Esophagus (tissue), 2 donors: Measurements from ENCODE around the gene PDZD8. TPM values are rescaled to one million over a fixed set of nuclear protein-coding genes. Genes with fewer than 3 reads are reported as not detected.

Experiments
- H3K27ac ChIP-seq, 2 donors: one replicate each; pipeline ENCODE4 v1.5.1; 2013; ENCODE audit warnings: low read depth in 2 of 2, mild to moderate bottlenecking in 2 of 2, inconsistent platforms in 1 of 2, low read length in 1 of 2, moderate library complexity in 1 of 2
- H3K27me3 ChIP-seq, 2 donors: one replicate each; pipeline ENCODE4 v1.6.1; 2013; ENCODE audit warnings: low read length in 2 of 2, control low read depth in 1 of 2, mild to moderate bottlenecking in 1 of 2; ENCODE audit not compliant: insufficient read depth in 2 of 2, control insufficient read depth in 1 of 2
- H3K36me3 ChIP-seq, 2 donors: one replicate each; pipeline ENCODE4 v1.6.1; 2013; ENCODE audit warnings: low read length in 1 of 2; ENCODE audit not compliant: control insufficient read depth in 2 of 2, insufficient read depth in 2 of 2
- H3K4me1 ChIP-seq, 2 donors: one replicate each; pipeline ENCODE4 v1.6.1; 2013; ENCODE audit warnings: low read length in 1 of 2; ENCODE audit not compliant: control insufficient read depth in 2 of 2, insufficient read depth in 2 of 2
- H3K4me3 ChIP-seq, 2 donors: one replicate each; pipeline ENCODE4 v1.5.1; 2013; ENCODE audit warnings: low read length in 2 of 2, mild to moderate bottlenecking in 2 of 2, low read depth in 1 of 2, moderate library complexity in 1 of 2
- H3K9me3 ChIP-seq, 2 donors: one replicate each; pipeline ENCODE4 v1.6.1; 2013; ENCODE audit warnings: mild to moderate bottlenecking in 2 of 2, low read depth in 1 of 2, low read length in 1 of 2, moderate library complexity in 1 of 2; ENCODE audit not compliant: control insufficient read depth in 2 of 2, insufficient read depth in 1 of 2
- WGBS, 2 donors: extraction: QIAGEN DNeasy Blood & Tissue Kit; methylation state at CpG; one replicate each; pipeline ENCODE4 v1.1.7; 2013; 5-methylcytosine and 5-hydroxymethylcytosine counted together
- polyA plus RNA-seq, 2 donors: library from polyadenylated mRNA; stranded (reverse); fragments of 200-250 nt; gene quantifications; one replicate each; pipeline ENCODE4 v1.2.3, GENCODE V29; 2013
- donor health status: healthy with polysubstance abuse.
- donor health status: Bipolar disorder and iron deficiency.

PDZD8 gene
- polyA plus RNA-seq, 2 donors, result 2.9 to 6.8 TPM

DNA sequence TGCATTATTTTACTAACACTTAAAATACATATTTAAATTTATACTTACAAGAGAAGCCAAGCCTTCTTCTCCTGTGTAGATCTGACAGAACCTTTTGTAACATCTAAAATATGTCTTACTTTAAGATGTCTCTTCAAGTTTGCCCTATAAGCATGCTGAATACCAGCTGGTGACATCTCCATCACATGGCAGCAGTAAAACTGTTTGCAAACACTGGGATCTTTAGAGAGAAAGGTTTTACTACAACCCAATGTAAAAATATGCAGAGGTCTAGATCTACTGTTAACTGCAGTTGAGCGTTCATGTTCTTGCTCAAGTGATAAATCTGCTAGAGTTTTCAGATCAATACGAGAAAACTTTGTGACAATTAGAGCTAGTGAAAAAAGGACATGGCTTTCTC, 23.2 kb downstream of the PDZD8 start:
- no peaks in the 10 kb centered on the region for H3K27me3 ChIP-seq
- no peak overlapping the region for H3K27ac ChIP-seq
- no peaks in the 10 kb centered on the region for H3K9me3 ChIP-seq
- 81 to 95% methylated on average over 2 of the region's 2 CpGs for WGBS, 2 donors
- H3K36me3 ChIP-seq, result no peaks in the 10 kb centered on the region
- H3K4me1 ChIP-seq, result peaks cover 0 to 2% of the 10 kb centered on the region in 2 donors
- no peak overlapping the region for H3K4me3 ChIP-seq

- WGBS, 2 donors, result 93 to 98% methylated on average over 1 of the region's 1 CpG
- Histone ChIP-seq H3K9me3 (no peaks in the 10 kb centered on the region), H3K4me1 (peaks cover 0 to 2% of the 10 kb centered on the region in 2 donors), H3K27me3 (no peaks in the 10 kb centered on the region), H3K36me3 (no peaks in the 10 kb centered on the region), H3K27ac (no peak overlapping the region), H3K4me3 (no peak overlapping the region)
Observed at GRCh38 chr10:117351558-117351957, 23.7 kb downstream of the PDZD8 start.

GRCh38 chr10:117350909-117351308, 24.3 kb downstream of the PDZD8 start:
- Histone ChIP-seq H3K36me3 (no peaks in the 10 kb centered on the region), H3K9me3 (no peaks in the 10 kb centered on the region)

DNA sequence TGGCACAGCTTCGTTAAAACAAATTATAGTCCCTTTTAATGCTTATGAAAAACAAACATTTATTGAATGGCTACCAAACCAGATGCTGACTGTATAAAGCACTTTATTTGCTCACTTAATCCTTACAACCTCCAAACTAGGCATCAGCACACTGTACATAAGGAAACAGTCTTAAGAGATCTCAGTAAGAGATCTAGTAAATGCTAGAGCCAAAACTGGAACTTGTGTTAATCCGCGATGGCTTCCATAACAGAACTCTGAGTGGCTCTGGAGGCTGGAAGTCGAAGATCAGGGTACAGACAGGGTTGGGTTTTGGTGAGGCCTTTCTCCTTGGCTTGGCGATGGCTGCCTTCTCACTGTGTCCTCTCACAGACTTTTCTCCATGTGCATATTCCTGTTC, 27.0 kb downstream of the PDZD8 start:
- H3K9me3 ChIP-seq, result no peaks in the 10 kb centered on the region
- WGBS, 2 donors, result 68 to 70% methylated on average over 5 of the region's 5 CpGs
- H3K27ac ChIP-seq, result no peak overlapping the region
- H3K4me3 ChIP-seq, result no peak overlapping the region
- no peaks in the 10 kb centered on the region for H3K27me3 ChIP-seq
- H3K4me1 ChIP-seq, result peaks cover 0 to 2% of the 10 kb centered on the region in 2 donors
- H3K36me3 ChIP-seq, result no peaks in the 10 kb centered on the region

More at GRCh38 chr10:117350909-117351308, 24.3 kb downstream of the PDZD8 start:
- Histone ChIP-seq H3K27ac (no peak overlapping the region), H3K4me3 (no peak overlapping the region), H3K27me3 (no peaks in the 10 kb centered on the region), H3K4me1 (peaks cover 0 to 2% of the 10 kb centered on the region in 2 donors)
- 89% methylated on average over 3 of the region's 3 CpGs for WGBS, 2 donors

DNA sequence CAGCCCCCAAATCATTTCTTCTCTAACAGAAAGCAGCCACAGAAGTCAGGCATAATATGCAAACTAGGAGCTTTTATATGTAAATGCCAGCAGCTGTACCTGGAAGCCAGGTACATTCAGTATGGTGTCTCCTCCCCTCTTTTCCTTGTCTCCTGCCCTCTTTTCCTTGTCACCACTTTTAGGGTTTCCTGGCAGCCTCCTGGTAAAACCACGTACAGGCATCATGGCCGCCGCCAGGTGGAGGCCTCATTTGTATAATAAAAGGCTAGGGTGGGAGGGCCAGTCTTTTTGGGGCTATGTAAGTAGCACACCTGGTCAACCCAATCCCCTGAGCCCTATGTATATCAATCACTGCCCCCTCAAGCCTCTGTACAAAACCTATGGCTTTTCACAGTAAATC, 28.7 kb downstream of the PDZD8 start:
- WGBS, 2 donors, result 96 to 97% methylated on average over 3 of the region's 3 CpGs
- Histone ChIP-seq H3K4me1 (peaks cover 0 to 4% of the 10 kb centered on the region in 2 donors), H3K27ac (no peak overlapping the region)

DNA sequence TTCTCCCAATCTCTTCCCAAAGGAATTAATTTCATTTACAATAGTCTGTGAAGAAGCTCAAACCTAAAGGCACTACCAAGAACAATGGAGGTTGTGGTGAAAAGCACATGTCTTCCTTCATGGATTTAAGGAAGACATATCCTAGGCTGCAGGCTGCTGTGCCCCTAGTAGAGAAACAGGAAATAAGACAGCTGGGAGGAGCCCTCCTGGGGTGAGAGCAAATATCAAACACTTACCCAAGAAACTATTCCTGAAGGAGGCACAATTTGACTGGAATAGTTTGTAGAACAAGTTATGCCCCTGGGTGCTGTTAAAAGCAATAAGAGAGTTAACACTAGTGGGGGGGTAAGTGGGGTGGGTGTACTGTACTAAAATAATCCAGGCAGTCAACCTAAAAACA, 30.1 kb downstream of the PDZD8 start:
- H3K4me3 ChIP-seq, result no peak overlapping the region
- H3K4me1 ChIP-seq, result peaks cover 0 to 4% of the 10 kb centered on the region in 2 donors
- no peaks in the 10 kb centered on the region for H3K9me3 ChIP-seq
- no peaks in the 10 kb centered on the region for H3K36me3 ChIP-seq
- H3K27ac ChIP-seq, result no peak overlapping the region
- no peaks in the 10 kb centered on the region for H3K27me3 ChIP-seq

More for the DNA sequence above, 28.7 kb downstream of the PDZD8 start:
- H3K36me3 ChIP-seq, result no peaks in the 10 kb centered on the region
- no peaks in the 10 kb centered on the region for H3K9me3 ChIP-seq
- no peak overlapping the region for H3K4me3 ChIP-seq
- no peaks in the 10 kb centered on the region for H3K27me3 ChIP-seq

DNA sequence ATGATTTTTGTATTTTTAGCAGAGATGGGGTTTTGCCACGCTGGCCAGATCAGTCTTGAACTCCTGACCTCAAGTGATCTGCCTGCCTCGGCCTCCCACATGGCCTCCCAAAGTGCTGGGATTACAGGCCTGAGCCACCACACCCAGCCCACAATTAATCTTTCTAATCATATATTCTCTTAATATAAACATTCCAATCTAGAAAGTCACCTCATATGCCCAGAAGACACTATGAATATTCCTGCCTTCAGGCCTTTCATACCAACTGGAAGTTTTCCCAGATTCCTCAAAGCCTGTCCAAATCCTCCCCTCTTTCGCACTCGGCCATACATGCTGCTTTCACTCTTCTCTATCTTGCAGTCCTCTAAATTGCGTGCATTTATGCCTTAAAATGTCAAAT, 32.6 kb downstream of the PDZD8 start:
- no peak overlapping the region for H3K4me3 ChIP-seq
- H3K27ac ChIP-seq, result no peak overlapping the region
- H3K27me3 ChIP-seq, result no peaks in the 10 kb centered on the region
- 44 to 51% methylated on average over 5 of the region's 5 CpGs for WGBS, 2 donors
- H3K9me3 ChIP-seq, result no peaks in the 10 kb centered on the region
- peaks cover 0 to 3% of the 10 kb centered on the region in 2 donors for H3K36me3 ChIP-seq
- H3K4me1 ChIP-seq, result peaks cover 0 to 3% of the 10 kb centered on the region in 2 donors

- 90 to 94% methylated on average over 4 of the region's 4 CpGs for WGBS, 2 donors
Observed at GRCh38 chr10:117341061-117341460, 34.2 kb downstream of the PDZD8 start.

DNA sequence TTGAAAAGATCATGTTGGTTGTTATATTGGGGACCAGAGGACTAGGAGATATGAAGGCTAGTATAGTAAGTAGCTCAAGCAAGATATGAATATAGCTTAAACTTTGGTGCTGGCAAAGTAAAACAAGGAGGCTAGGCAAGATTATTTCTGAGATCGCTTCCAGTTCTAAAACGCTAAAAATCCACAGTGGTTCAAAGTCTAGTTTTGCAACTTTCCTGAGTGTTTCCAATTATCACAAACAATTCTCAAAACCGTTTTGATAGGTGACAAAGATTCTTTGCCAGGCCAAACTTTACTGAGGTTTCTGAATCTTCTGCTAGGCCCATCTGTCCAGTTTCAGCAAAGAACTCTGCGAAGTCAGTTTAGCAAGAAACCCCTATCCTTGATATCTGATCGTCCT, 35.3 kb downstream of the PDZD8 start:
- no peak overlapping the region for H3K4me3 ChIP-seq
- H3K27me3 ChIP-seq, result no peaks in the 10 kb centered on the region
- H3K27ac ChIP-seq, result no peak overlapping the region
- H3K36me3 ChIP-seq, result peaks cover 0 to 3% of the 10 kb centered on the region in 2 donors
- WGBS, 2 donors, result 91 to 95% methylated on average over 5 of the region's 5 CpGs
- H3K4me1 ChIP-seq, result peaks cover 0 to 3% of the 10 kb centered on the region in 2 donors
- no peaks in the 10 kb centered on the region for H3K9me3 ChIP-seq

More at GRCh38 chr10:117341061-117341460, 34.2 kb downstream of the PDZD8 start:
- Histone ChIP-seq H3K27ac (no peak overlapping the region), H3K9me3 (no peaks in the 10 kb centered on the region), H3K4me1 (peaks cover 0 to 3% of the 10 kb centered on the region in 2 donors), H3K4me3 (no peak overlapping the region), H3K27me3 (no peaks in the 10 kb centered on the region), H3K36me3 (peaks cover 0 to 3% of the 10 kb centered on the region in 2 donors)

DNA sequence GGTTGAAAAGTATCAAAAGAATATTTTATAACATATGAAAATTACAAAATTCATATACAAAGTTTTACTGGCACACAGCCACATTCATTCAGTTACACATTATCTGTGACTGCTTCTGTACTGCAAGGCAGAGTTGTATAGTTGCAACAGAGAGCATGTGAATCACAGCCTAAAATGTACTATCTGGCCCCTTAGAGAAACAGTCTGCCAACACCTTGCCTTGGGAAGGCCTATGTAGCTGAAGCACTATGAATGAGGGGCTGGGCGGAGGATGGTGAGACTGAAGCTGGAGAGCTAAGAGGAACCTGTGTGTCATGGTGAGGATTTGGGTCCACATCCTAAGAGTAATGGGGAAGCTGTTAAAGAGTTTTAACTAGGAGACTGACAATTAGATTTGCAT, 35.7 kb downstream of the PDZD8 start:
- Histone ChIP-seq H3K36me3 (peaks cover 0 to 3% of the 10 kb centered on the region in 2 donors), H3K27me3 (no peaks in the 10 kb centered on the region), H3K9me3 (no peaks in the 10 kb centered on the region), H3K27ac (no peak overlapping the region), H3K4me1 (peaks cover 0 to 3% of the 10 kb centered on the region in 2 donors), H3K4me3 (no peak overlapping the region)
- WGBS, 2 donors, result 98 to 100% methylated on average over 1 of the region's 1 CpG
